Neural crest cell (in vitro differentiated cells): ENCODE results near the gene FAAP100. TPM values are rescaled to one million over a fixed set of nuclear protein-coding genes. Genes with fewer than 3 reads are reported as not detected.
A peak's percentile ranks its signal among the peaks of the same experiment; 100 is the strongest.

Source experiments
- DNase-seq: peaks from one replicate; pipeline ENCODE4 v3.0.0; 2021; ENCODE audit warnings: low read depth, mixed read lengths, low spot score
- H3K27ac Mint-ChIP-seq: one replicate; pipeline ENCODE4 v1.8.0; 2021; ENCODE audit warnings: mild to moderate bottlenecking, mixed read lengths; ENCODE audit not compliant: unreplicated experiment
- H3K27me3 Mint-ChIP-seq: 2 replicates; pipeline ENCODE4 v1.8.0; 2021; ENCODE audit warnings: low read depth, mild to moderate bottlenecking, mixed read lengths
- H3K36me3 Mint-ChIP-seq: 2 replicates; pipeline ENCODE4 v1.8.0; 2021; ENCODE audit warnings: low read depth, mild to moderate bottlenecking, mixed read lengths
- H3K4me1 Mint-ChIP-seq: 2 replicates; pipeline ENCODE4 v1.8.0; 2021; ENCODE audit warnings: mixed read lengths
- H3K4me3 Mint-ChIP-seq: one replicate; pipeline ENCODE4 v1.8.0; 2021; ENCODE audit warnings: mild to moderate bottlenecking, mixed read lengths
- H3K9me3 Mint-ChIP-seq: 2 replicates; pipeline ENCODE4 v1.8.0; 2021; ENCODE audit warnings: mixed read lengths
- total RNA-seq: library from RNA; stranded (reverse); gene quantifications from 2 replicates; pipeline ENCODE4 v1.2.1, GENCODE V29; 2021
- TF ChIP-seq, protein P1 (sequence below): fragments of 200-600 bp; sonication (generic); conservative IDR thresholded peaks from 2 replicates; pipeline ENCODE4 v1.5.0; 2021; ENCODE audit warnings: antibody characterized with exemption, mild to moderate bottlenecking

FAAP100 gene
- total RNA-seq, 1 donor from 2014 or later = 48.3 TPM

- peaks cover 33% of the 10 kb centered on the region for H3K27me3 Mint-ChIP-seq
- no peak overlapping the region for H3K27ac Mint-ChIP-seq
- DNase-seq = no peak
- H3K9me3 Mint-ChIP-seq = no peaks in the 10 kb centered on the region
- TF ChIP-seq, protein P1, sequence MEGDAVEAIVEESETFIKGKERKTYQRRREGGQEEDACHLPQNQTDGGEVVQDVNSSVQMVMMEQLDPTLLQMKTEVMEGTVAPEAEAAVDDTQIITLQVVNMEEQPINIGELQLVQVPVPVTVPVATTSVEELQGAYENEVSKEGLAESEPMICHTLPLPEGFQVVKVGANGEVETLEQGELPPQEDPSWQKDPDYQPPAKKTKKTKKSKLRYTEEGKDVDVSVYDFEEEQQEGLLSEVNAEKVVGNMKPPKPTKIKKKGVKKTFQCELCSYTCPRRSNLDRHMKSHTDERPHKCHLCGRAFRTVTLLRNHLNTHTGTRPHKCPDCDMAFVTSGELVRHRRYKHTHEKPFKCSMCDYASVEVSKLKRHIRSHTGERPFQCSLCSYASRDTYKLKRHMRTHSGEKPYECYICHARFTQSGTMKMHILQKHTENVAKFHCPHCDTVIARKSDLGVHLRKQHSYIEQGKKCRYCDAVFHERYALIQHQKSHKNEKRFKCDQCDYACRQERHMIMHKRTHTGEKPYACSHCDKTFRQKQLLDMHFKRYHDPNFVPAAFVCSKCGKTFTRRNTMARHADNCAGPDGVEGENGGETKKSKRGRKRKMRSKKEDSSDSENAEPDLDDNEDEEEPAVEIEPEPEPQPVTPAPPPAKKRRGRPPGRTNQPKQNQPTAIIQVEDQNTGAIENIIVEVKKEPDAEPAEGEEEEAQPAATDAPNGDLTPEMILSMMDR = no peak
- peaks cover 13% of the 10 kb centered on the region for H3K4me1 Mint-ChIP-seq
- no peaks in the 10 kb centered on the region for H3K36me3 Mint-ChIP-seq
- no peak overlapping the region for H3K4me3 Mint-ChIP-seq
Observed at GRCh38 chr17:81524865-81525159, 27.3 kb downstream of the FAAP100 start.

- Mint-ChIP-seq H3K4me3 (no peak overlapping the region), H3K4me1 (peaks cover 13% of the 10 kb centered on the region), H3K27me3 (peaks cover 35% of the 10 kb centered on the region), H3K9me3 (no peaks in the 10 kb centered on the region), H3K36me3 (no peaks in the 10 kb centered on the region), H3K27ac (no peak overlapping the region)
- no peak for DNase-seq
- TF ChIP-seq, protein P1 = no peak
Observed at GRCh38 chr17:81524039-81524864, 27.9 kb downstream of the FAAP100 start.

GRCh38 chr17:81523402-81524038 is 28.6 kb downstream of the FAAP100 start:
- Mint-ChIP-seq H3K27ac (no peak overlapping the region), H3K4me1 (peaks cover 14% of the 10 kb centered on the region), H3K4me3 (peak overlapping the region; percentile 73), H3K9me3 (no peaks in the 10 kb centered on the region), H3K36me3 (no peaks in the 10 kb centered on the region), H3K27me3 (peaks cover 37% of the 10 kb centered on the region)
- TF ChIP-seq, protein P1 = no peak
- DNase-seq = no peak

DNA sequence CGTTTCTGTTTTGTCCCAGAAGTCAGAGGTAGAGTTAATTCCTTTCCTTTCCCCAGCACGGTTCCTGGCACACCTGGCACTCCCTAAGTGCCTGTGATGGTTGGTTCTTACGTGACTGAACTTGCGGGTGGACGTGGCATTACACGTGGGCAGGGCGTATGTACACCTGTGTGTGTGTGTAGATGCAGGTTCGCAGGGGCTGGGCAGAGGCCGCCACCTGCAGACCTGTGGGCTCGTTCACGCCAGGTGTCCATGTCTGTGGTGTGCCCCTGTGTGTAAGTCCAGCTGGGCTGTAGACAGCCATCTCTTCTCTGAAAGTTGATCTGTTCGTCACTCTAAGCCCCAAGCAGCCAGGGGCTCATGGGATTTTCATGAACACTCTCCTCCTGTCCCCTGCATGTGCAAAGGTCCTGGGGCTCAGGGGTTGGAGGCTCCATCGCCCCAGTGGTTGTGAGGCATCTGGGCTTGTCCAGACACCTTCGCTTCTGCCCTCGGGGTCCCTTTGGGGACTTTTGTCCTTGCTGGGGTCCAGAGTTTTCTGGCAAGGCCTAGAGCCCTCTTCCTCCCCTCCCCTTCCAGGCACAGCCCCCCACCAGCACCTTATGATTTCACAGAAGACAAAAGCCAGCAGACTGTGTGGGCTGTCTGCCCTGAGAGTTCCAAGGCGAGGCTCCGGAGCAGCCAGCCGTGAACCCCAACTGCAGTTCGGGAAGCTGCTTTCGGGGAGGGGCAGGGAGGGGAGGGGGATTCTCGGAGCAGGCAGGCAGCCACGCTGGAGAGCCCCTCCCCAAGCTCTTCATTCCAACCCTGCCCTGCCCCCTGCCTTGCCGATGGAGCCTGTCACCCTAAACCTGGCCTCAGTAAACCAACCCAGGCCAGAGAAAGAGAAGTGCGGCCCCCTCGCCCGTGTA is 29.4 kb downstream of the FAAP100 start:
- peak overlapping the region; percentile 73 for H3K4me3 Mint-ChIP-seq
- DNase-seq = peak; percentile 61

More for the DNA sequence above, 29.4 kb downstream of the FAAP100 start:
- peaks cover 21% of the 10 kb centered on the region for H3K4me1 Mint-ChIP-seq
- no peaks in the 10 kb centered on the region for H3K9me3 Mint-ChIP-seq
- peaks cover 45% of the 10 kb centered on the region for H3K27me3 Mint-ChIP-seq
- H3K27ac Mint-ChIP-seq = no peak overlapping the region
- TF ChIP-seq, protein P1 = peak; percentile 57
- no peaks in the 10 kb centered on the region for H3K36me3 Mint-ChIP-seq
